Endothelial cell of umbilical vein (primary cell): Measurements from ENCODE around the gene OR5B21. TPM values are rescaled to one million over a fixed set of nuclear protein-coding genes. Genes with fewer than 3 reads are reported as not detected.

Experiments used
- BruUV-seq: library from RNA; stranded (reverse); fragments of 400-500 nt; replicated peaks from 2 replicates; lab custom pipeline; 2021; lab: Mats Ljungman, UMichigan
- CTCF ChIA-PET: fragments of 300-600, 350-600 bp; sonication (Branson Sonifier 250); formaldehyde crosslinking; loops from one replicate; lab custom pipeline; 2021; ENCODE audit warnings: antibody characterized with exemption, inconsistent platforms; lab: Charles Lee
- POLR2A ChIA-PET: fragments of 300-600, 350-600 bp; sonication (Branson Sonifier 250); formaldehyde crosslinking; loops from one replicate; lab custom pipeline; 2021; ENCODE audit warnings: antibody characterized with exemption, inconsistent platforms; lab: Charles Lee
- DNase-seq: peaks from one replicate; pipeline ENCODE4 v3.0.0-alpha.2; 2011; ENCODE audit warnings: low read depth, low spot score
- FAIRE-seq: peaks from 2 replicates; lab custom pipeline; 2011; peaks lifted over from hg19 to GRCh38; lab: Jason Lieb, UNC
- H2AFZ ChIP-seq: 2 replicates; pipeline ENCODE4 v1.6.0; 2012; ENCODE audit warnings: low read depth, low read length, control low read depth, inconsistent platforms
- H3K27ac ChIP-seq: 2 replicates; pipeline ENCODE4 v1.5.1; 2011; ENCODE audit warnings: low read depth, mild to moderate bottlenecking, control low read depth, low read length, moderate library complexity; ENCODE audit not compliant: insufficient read depth
- H3K27me3 ChIP-seq, 2 experiments: 2 replicates each; pipeline versions ENCODE4 v1.6.0 to v1.6.1; 2011; ENCODE audit warnings: low read length in 2 of 2, mixed read lengths in 1 of 2; ENCODE audit not compliant: control insufficient read depth in 2 of 2, insufficient read depth in 2 of 2
- H3K36me3 ChIP-seq, 2 experiments: 2 replicates in 1 of 2; 3 replicates in 1 of 2; pipeline ENCODE4 v1.5.1; 2011; ENCODE audit warnings: low read length in 2 of 2, mild to moderate bottlenecking in 1 of 2, moderate library complexity in 1 of 2; ENCODE audit not compliant: control insufficient read depth in 2 of 2, insufficient read depth in 2 of 2; ENCODE audit errors: extremely low read depth in 1 of 2
- H3K4me1 ChIP-seq: 3 replicates; pipeline ENCODE4 v1.5.1; 2011; ENCODE audit warnings: mild to moderate bottlenecking, low read length; ENCODE audit not compliant: control insufficient read depth, insufficient read depth; ENCODE audit errors: extremely low read depth
- H3K4me2 ChIP-seq: 2 replicates; pipeline ENCODE4 v1.6.1; 2011; ENCODE audit warnings: low read length, control low read depth, mixed read lengths; ENCODE audit not compliant: insufficient read depth
- H3K4me3 ChIP-seq, 3 experiments: fragments of 200-600 bp in 1 of 3; sonication (generic), shearing (Covaris generic) in 1 of 3; replicated peaks in 1 of 3; 2 replicates each; pipeline ENCODE4 v1.5.1; 2011 to 2016; ENCODE audit warnings: control low read depth in 3 of 3, low read length in 3 of 3, mild to moderate bottlenecking in 2 of 3, inconsistent platforms in 1 of 3, low read depth in 1 of 3, moderate library complexity in 1 of 3; ENCODE audit not compliant: insufficient read depth in 1 of 3
- H3K79me2 ChIP-seq: 2 replicates; pipeline ENCODE4 v1.6.0; 2012; ENCODE audit warnings: low read length, inconsistent platforms; ENCODE audit not compliant: control insufficient read depth, insufficient read depth
- H3K9ac ChIP-seq: replicated peaks from 2 replicates; pipeline ENCODE3; 2011; ENCODE audit warnings: low read length, control low read depth; ENCODE audit not compliant: insufficient read depth; ENCODE audit errors: extremely low read depth
- H3K9me1 ChIP-seq: replicated peaks from 3 replicates; pipeline ENCODE4 v1.6.0; 2011; ENCODE audit warnings: mild to moderate bottlenecking, low read length; ENCODE audit not compliant: control insufficient read depth, insufficient read depth; ENCODE audit errors: extremely low read depth
- H3K9me3 ChIP-seq: replicated peaks from 2 replicates; pipeline ENCODE4 v1.5.1; 2012; ENCODE audit warnings: low read length, inconsistent platforms; ENCODE audit not compliant: control insufficient read depth, insufficient read depth
- H4K20me1 ChIP-seq: replicated peaks from 2 replicates; pipeline ENCODE3; 2011; ENCODE audit warnings: mild to moderate bottlenecking, low read length; ENCODE audit not compliant: control insufficient read depth, insufficient read depth; ENCODE audit errors: extremely low read depth
- CTCF ChIP-seq, 2 donors: IDR thresholded peaks; 1 replicate in 1 of 2; 2 replicates in 1 of 2; pipeline ENCODE4 v1.5.1; 2011; ENCODE audit warnings: low read length in 2 of 2, mild to moderate bottlenecking in 2 of 2, moderate library complexity in 2 of 2, control low read depth in 1 of 2, inconsistent platforms in 1 of 2, low read depth in 1 of 2; ENCODE audit not compliant: insufficient read depth in 1 of 2; ENCODE audit errors: extremely low read depth in 1 of 2
- EZH2 ChIP-seq: IDR thresholded peaks from 2 replicates; pipeline ENCODE4 v1.6.1; 2012; ENCODE audit warnings: borderline replicate concordance, low read depth, mild to moderate bottlenecking, moderate library complexity, low read length, inconsistent platforms; ENCODE audit not compliant: severe bottlenecking
- FOS ChIP-seq: IDR thresholded peaks from 2 replicates; pipeline ENCODE4 v1.6.1; 2011; ENCODE audit warnings: mild to moderate bottlenecking, low read length, moderate library complexity, borderline replicate concordance; ENCODE audit not compliant: insufficient read depth
- GATA2 ChIP-seq: IDR thresholded peaks from 2 replicates; pipeline ENCODE4 v1.7.0; 2011; ENCODE audit warnings: low read depth, mild to moderate bottlenecking, moderate library complexity, mixed read lengths, low read length; ENCODE audit not compliant: insufficient read length, insufficient read depth
- JUN ChIP-seq: IDR thresholded peaks from 2 replicates; pipeline ENCODE4 v1.6.1; 2011; ENCODE audit warnings: borderline replicate concordance, low read depth; ENCODE audit not compliant: insufficient read length, insufficient read depth
- MAX ChIP-seq: IDR thresholded peaks from 2 replicates; pipeline ENCODE4 v1.6.1; 2011; ENCODE audit not compliant: insufficient read depth, insufficient read length
- MYC ChIP-seq: IDR thresholded peaks from one replicate; pipeline ENCODE4 v1.6.1; 2011; ENCODE audit warnings: mild to moderate bottlenecking, low read depth, low read length
- POLR2A ChIP-seq: IDR thresholded peaks from 2 replicates; pipeline ENCODE4 v1.6.1; 2012; ENCODE audit warnings: low read depth, mild to moderate bottlenecking, control low read depth, low read length
- POLR2AphosphoS5 ChIP-seq: IDR thresholded peaks from 2 replicates; pipeline ENCODE4 v1.6.1; 2012; ENCODE audit warnings: low read depth, mild to moderate bottlenecking, control low read depth, low read length, moderate library complexity; ENCODE audit not compliant: insufficient read depth
- dilution Hi-C: fragments of 300-500 bp; cut with MboI; formaldehyde crosslinking; loops from one replicate; pipeline ENCODE4 v1.15.0; 2019; ENCODE audit warnings: low sequenced_read_pairs; ENCODE audit not compliant: extremely low pct_ligation_motif_present
- intact Hi-C: fragments of 100-400 bp; cut with micrococcal nuclease; formaldehyde crosslinking; loops from one replicate; pipeline ENCODE4 v1.10.0; 2022
- polyA plus RNA-seq, 4 experiments: library from polyadenylated mRNA; depleted of rRNA in 3 of 4; stranded (reverse) in 3 of 4; unstranded in 1 of 4; fragments of >200 nt; gene quantifications; 2 replicates each; pipeline versions ENCODE4 v1.2.1 to v1.2.3, GENCODE V29; 2011 to 2012; ENCODE audit warnings: missing spikeins in 1 of 4
- total RNA-seq: library from RNA; stranded (reverse); gene quantifications from 2 replicates; pipeline ENCODE4 v1.2.3, GENCODE V29; 2021

The OR5B21 gene
- total and polyA plus RNA-seq, 2 donors (not counting 3 experiments of a cell fraction or from before 2014, with no cell fraction given): not detected

- dilution Hi-C loops: no loop called here
- no peak overlapping the region for H3K4me3 ChIP-seq
- DNase-seq (peak; percentile 73), FAIRE-seq (peak; percentile 69)
- H3K27ac ChIP-seq: no peak overlapping the region
- TF ChIP-seq POLR2A: no peak
- peak; percentile 57 to 68 for TF ChIP-seq CTCF (IDR thresholded peaks at IDR 0.05; ENCODE audit: extremely low read depth in 1 of 2, insufficient read depth in 1 of 2, low read depth in 1 of 2, low read length in 2 of 2)
- H3K4me2 ChIP-seq: no peak overlapping the region
- H4K20me1 ChIP-seq: no peaks in the 10 kb centered on the region
- no peaks in the 10 kb centered on the region for H3K9me1 ChIP-seq
- H2AFZ ChIP-seq: no peak overlapping the region
- no TSS peak for BruUV-seq
- intact Hi-C loops: loop anchor here (1.0 to 10.0 kb wide), 9 partner anchors 227 to 1057 kb away; partner anchors contain the start of genes BTBD18 and ZDHHC5
- CTCF ChIA-PET: interaction anchor here (0.7 to 3.6 kb wide), 25 partner anchors 9 to 1265 kb away, joined by 3 to 19 read pairs (median 4); partner anchors contain the start of genes BTBD18 and UBE2L6
- no peaks in the 10 kb centered on the region for H3K79me2 ChIP-seq
- POLR2A ChIA-PET: no interaction called here
- peaks cover 18 to 32% of the 10 kb centered on the region in 2 experiments for H3K27me3 ChIP-seq
- no peak overlapping the region for H3K9ac ChIP-seq
- H3K9me3 ChIP-seq: no peaks in the 10 kb centered on the region
- no peaks in the 10 kb centered on the region for H3K36me3 ChIP-seq
- no peaks in the 10 kb centered on the region for H3K4me1 ChIP-seq
Measured at GRCh38 chr11:58513747-58514367, 6.0 kb upstream of the OR5B21 start.

GRCh38 chr11:58511636-58512035, 3.7 kb upstream of the OR5B21 start:
- no TSS peak for BruUV-seq
- Histone ChIP-seq H4K20me1 (no peaks in the 10 kb centered on the region), H3K9me1 (no peaks in the 10 kb centered on the region), H3K79me2 (no peaks in the 10 kb centered on the region), H3K36me3 (no peaks in the 10 kb centered on the region), H3K4me3 (no peak overlapping the region), H2AFZ (no peak overlapping the region), H3K4me1 (no peaks in the 10 kb centered on the region), H3K4me2 (no peak overlapping the region), H3K27ac (no peak overlapping the region), H3K9me3 (no peaks in the 10 kb centered on the region), H3K27me3 (peaks cover 10 to 23% of the 10 kb centered on the region in 2 experiments), H3K9ac (no peak overlapping the region)
- dilution Hi-C loops (no loop called here), intact Hi-C loops (loop anchor here (2.0 to 10.0 kb wide), 5 partner anchors 225 to 1019 kb away; partner anchors contain the start of gene ZDHHC5)
- ChIA-PET CTCF (interaction anchor here (0.8 to 3.6 kb wide), 6 partner anchors 10 to 1166 kb away, joined by 3 to 19 read pairs (median 4); partner anchors contain the start of gene BTBD18), POLR2A (no interaction called here)
- DNase-seq (no peak), FAIRE-seq (no peak)
- TF ChIP-seq JUN (no peak), GATA2 (no peak), FOS (no peak), CTCF (IDR thresholded peaks at IDR 0.05; ENCODE audit: extremely low read depth in 1 of 2, insufficient read depth in 1 of 2, low read depth in 1 of 2, low read length in 2 of 2) (no peak), POLR2AphosphoS5 (no peak), MAX (no peak), EZH2 (no peak), MYC (no peak), POLR2A (no peak)
